GM18951 (cell line): ENCODE measurements around the gene GLI3.

Experiments used
- POLR2A ChIP-seq: IDR thresholded peaks from 4 replicates; pipeline ENCODE4 v1.6.1; 2011; ENCODE audit warnings: mild to moderate bottlenecking; ENCODE audit not compliant: insufficient read length, insufficient read depth; ENCODE audit errors: extremely low read depth
- in situ Hi-C: fragments of 300-500 bp; cut with MboI; formaldehyde crosslinking; loops from one replicate; pipeline ENCODE4 v1.12.0; 2022; ENCODE audit warnings: low sequenced_read_pairs, mixed read lengths, inconsistent platforms; ENCODE audit not compliant: unreplicated experiment

The GLI3 gene

GRCh38 chr7:42232275-42232674, 4.7 kb downstream of the GLI3 start:
- in situ Hi-C loops: no loop called here
- TF ChIP-seq POLR2A: no peak

GRCh38 chr7:42231043-42231787, 5.8 kb downstream of the GLI3 start:
- TF ChIP-seq POLR2A: no peak
- in situ Hi-C loops: no loop called here

- TF ChIP-seq POLR2A: no peak
- in situ Hi-C loops: no loop called here
Measured at GRCh38 chr7:42227936-42228591, 8.9 kb downstream of the GLI3 start.

GRCh38 chr7:42227541-42227935, 9.5 kb downstream of the GLI3 start:
- TF ChIP-seq POLR2A: no peak
- in situ Hi-C loops: no loop called here

- in situ Hi-C loops: no loop called here
- TF ChIP-seq POLR2A: no peak
Measured at GRCh38 chr7:42227021-42227420, 10.0 kb downstream of the GLI3 start.

GRCh38 chr7:42226354-42226941, 10.6 kb downstream of the GLI3 start:
- in situ Hi-C loops: no loop called here
- TF ChIP-seq POLR2A: no peak

- in situ Hi-C loops: no loop called here
- no peak for TF ChIP-seq POLR2A
Measured at GRCh38 chr7:42224391-42225003, 12.5 kb downstream of the GLI3 start.

GRCh38 chr7:42222891-42223290, 14.1 kb downstream of the GLI3 start:
- in situ Hi-C loops: no loop called here
- no peak for TF ChIP-seq POLR2A

GRCh38 chr7:42222125-42222524, 14.9 kb downstream of the GLI3 start:
- no peak for TF ChIP-seq POLR2A
- in situ Hi-C loops: no loop called here

GRCh38 chr7:42221304-42221703, 15.7 kb downstream of the GLI3 start:
- in situ Hi-C loops: no loop called here
- no peak for TF ChIP-seq POLR2A

- TF ChIP-seq POLR2A: no peak
- in situ Hi-C loops: no loop called here
Measured at GRCh38 chr7:42219447-42219846, 17.6 kb downstream of the GLI3 start.

GRCh38 chr7:42218248-42218647, 18.8 kb downstream of the GLI3 start:
- no peak for TF ChIP-seq POLR2A
- in situ Hi-C loops: no loop called here

GRCh38 chr7:42217548-42217947, 19.5 kb downstream of the GLI3 start:
- TF ChIP-seq POLR2A: no peak
- in situ Hi-C loops: no loop called here
